GM12874 (cell line): ENCODE measurements around the gene HCRTR2.

ENCODE experiments used
- CTCF ChIP-seq: IDR thresholded peaks from 2 replicates; pipeline ENCODE4 v1.5.1; 2011; ENCODE audit warnings: low read depth, mild to moderate bottlenecking, control low read depth, low read length, moderate library complexity; ENCODE audit not compliant: insufficient read depth

HCRTR2 gene

GRCh38 chr6:55174211-55175026 lies at the start of gene HCRTR2:
Gene HCRTR2, plus strand, starts transcription at chr6:55174515. Its CDS starts 73 bp downstream, at chr6:55174588.
- no peak for TF ChIP-seq CTCF

GRCh38 chr6:55130806-55131324 lies 43.5 kb upstream of the HCRTR2 start:
- TF ChIP-seq CTCF = no peak

- TF ChIP-seq CTCF = no peak
Measured at GRCh38 chr6:55131616-55132015, 42.7 kb upstream of the HCRTR2 start.

- TF ChIP-seq CTCF = no peak
Measured at GRCh38 chr6:55136916-55137315, 37.4 kb upstream of the HCRTR2 start.

GRCh38 chr6:55137929-55138693 lies 36.2 kb upstream of the HCRTR2 start:
- no peak for TF ChIP-seq CTCF

- no peak for TF ChIP-seq CTCF
Measured at GRCh38 chr6:55141611-55142010, 32.7 kb upstream of the HCRTR2 start.

- TF ChIP-seq CTCF = no peak
Measured at GRCh38 chr6:55142610-55143009, 31.7 kb upstream of the HCRTR2 start.
